ENCODE data around the gene CADM4. TPM values are rescaled to one million over a fixed set of nuclear protein-coding genes. Genes with fewer than 3 reads are reported as not detected.

CADM4 gene
- total and polyA plus RNA-seq, 10 of the 15 experiments (the other 5 are each of a cell fraction or from before 2014, with no cell fraction given): 0.04 to 0.12 (median 0.08) TPM; not detected in 5

DNA sequence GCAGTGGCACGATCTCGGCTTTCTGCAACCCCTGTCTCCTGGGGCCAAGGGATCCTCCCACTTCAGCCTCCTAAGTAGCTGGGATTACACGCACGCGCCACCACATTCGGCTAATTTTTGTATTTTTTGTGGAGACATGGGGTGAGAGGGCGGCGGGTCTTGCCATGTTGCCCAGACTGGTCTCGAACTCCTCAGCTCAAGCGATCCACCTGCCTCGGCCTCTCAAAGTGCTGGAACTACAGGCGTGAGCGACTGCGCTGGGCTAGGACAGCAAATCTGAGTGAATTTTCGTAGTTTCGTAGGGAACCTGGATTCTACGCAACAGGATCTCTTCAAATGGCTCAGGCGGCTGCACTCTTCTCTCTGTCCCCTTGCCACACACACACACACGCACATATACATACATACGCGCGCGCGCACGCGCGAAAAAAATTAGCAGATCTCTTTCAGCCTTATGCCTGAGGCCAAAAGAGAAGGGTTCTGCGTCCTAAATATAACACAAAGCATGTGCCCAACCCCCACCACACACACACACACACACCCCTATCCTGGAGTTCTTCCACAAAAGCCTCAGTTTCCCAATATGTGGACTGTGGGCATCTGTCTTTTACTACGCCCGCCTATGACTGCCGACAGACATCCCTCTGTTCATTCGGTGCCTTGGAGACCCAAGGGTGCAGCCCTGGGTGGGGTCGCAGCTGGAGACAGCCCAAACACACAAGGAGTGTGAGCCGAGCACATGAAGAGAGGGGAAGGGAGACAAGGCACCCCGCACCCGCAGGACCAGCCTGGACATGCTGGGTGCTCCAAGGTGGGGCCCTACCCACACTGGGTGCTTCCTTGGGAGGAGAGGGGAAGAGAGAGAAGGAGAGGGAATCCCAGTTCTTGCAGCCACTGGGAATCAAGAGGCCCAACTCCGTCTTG is 63.4 kb downstream of the CADM4 start:
- DNase-seq (ENCODE audit: low read depth, low spot score) (no peak), FAIRE-seq (no peak), ATAC-seq (peak; percentile 4; the same call in 1 of the 3 replicates)
- in situ Hi-C loops (cut with MboI) (no loop called here), intact Hi-C loops (cut with micrococcal nuclease; ENCODE audit: unreplicated experiment) (loop anchor here (1.0 kb wide), 2 partner anchors 20 to 43 kb away; partner anchors contain the start of genes IRGQ, ZNF428 and ZNF576)
- ChIA-PET CTCF (interaction anchor here (3.6 kb wide), 1 partner anchor 18 kb away, joined by 34 read pairs; no protein-coding TSS in a partner anchor), SMC1A (ENCODE audit: uncharacterized antibody, unreplicated experiment) (interaction anchor here (1.6 to 3.1 kb wide), 3 partner anchors 19 to 21 kb away, joined by 3 to 25 read pairs (median 8); partner anchors contain the start of genes IRGQ and ZNF576), RAD21 (ENCODE audit: unreplicated experiment) (no interaction called here), POLR2A (interaction anchor here (0.6 to 2.6 kb wide), 4 partner anchors 8 to 57 kb away, joined by 3 to 22 read pairs (median 10); partner anchors contain the start of genes IRGQ, ZNF575 and ZNF576)
- peaks cover 5% of the 10 kb centered on the region for H3K4me1 ChIP-seq (ENCODE audit: control insufficient read depth, insufficient read depth, low read length)
- peak overlapping the region; percentile 52 for H2AFZ ChIP-seq (ENCODE audit: control insufficient read depth, low read depth, low read length)
- H3K9ac ChIP-seq (ENCODE audit: control insufficient read depth, insufficient read depth, low read length): peak overlapping the region; percentile 32; the same call in 1 of the 2 replicates
- peak overlapping the region; percentile 66; the same call in 1 of the 2 replicates for H3K4me3 ChIP-seq
- 73% methylated on average over 37 of the region's 37 CpGs for WGBS (ENCODE audit: insufficient coverage, insufficient replicate concordance, low lambda C conversion rate, missing lambda C conversion rate)
- no peak for TF ChIP-seq KDM1A (IDR thresholded peaks at IDR 0.05; ENCODE audit: borderline replicate concordance)
- TF ChIP-seq ZNF207 (IDR thresholded peaks at IDR 0.05; ENCODE audit: borderline replicate concordance): no peak
- TF ChIP-seq, protein P1, sequence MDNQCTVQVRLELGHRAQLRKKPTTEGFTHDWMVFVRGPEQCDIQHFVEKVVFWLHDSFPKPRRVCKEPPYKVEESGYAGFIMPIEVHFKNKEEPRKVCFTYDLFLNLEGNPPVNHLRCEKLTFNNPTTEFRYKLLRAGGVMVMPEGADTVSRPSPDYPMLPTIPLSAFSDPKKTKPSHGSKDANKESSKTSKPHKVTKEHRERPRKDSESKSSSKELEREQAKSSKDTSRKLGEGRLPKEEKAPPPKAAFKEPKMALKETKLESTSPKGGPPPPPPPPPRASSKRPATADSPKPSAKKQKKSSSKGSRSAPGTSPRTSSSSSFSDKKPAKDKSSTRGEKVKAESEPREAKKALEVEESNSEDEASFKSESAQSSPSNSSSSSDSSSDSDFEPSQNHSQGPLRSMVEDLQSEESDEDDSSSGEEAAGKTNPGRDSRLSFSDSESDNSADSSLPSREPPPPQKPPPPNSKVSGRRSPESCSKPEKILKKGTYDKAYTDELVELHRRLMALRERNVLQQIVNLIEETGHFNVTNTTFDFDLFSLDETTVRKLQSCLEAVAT (IDR thresholded peaks at IDR 0.05): peak; percentile 83
- peaks cover 9% of the 10 kb centered on the region for H3K79me2 ChIP-seq (ENCODE audit: control insufficient read depth, insufficient read depth, low read length)
- H3K27me3 ChIP-seq (replicated peaks in 1 of 2; ENCODE audit: control insufficient read depth in 2 of 2, insufficient read depth in 2 of 2, low read length in 1 of 2): no peaks in the 10 kb centered on the region
- H3K36me3 ChIP-seq (ENCODE audit: control insufficient read depth in 2 of 2, insufficient read depth in 2 of 2, low read length in 1 of 2): no peaks in the 10 kb centered on the region
- H3K27ac ChIP-seq (ENCODE audit: control insufficient read depth, insufficient read depth): peak overlapping the region; percentile 13; the same call in 1 of the 2 replicates
- no peaks in the 10 kb centered on the region for H4K20me1 ChIP-seq (ENCODE audit: control insufficient read depth, insufficient read depth)
- H3K9me3 ChIP-seq (replicated peaks; ENCODE audit: control insufficient read depth, insufficient read depth, low read length): no peaks in the 10 kb centered on the region
- BruUV-seq (replicated peaks): no TSS peak
- H3K4me2 ChIP-seq (ENCODE audit: control insufficient read depth, insufficient read depth): peak overlapping the region; percentile 67
